HG02759 (cell line): ENCODE data around the gene CCDC183.
"Not testable (repeated sequence)": the region's sequence is repeated elsewhere in the genome, so short reads cannot be mapped to it uniquely, and the experiment has no call there.

Experiments used
- ATAC-seq: cut with Tn5 transposase; IDR thresholded peaks from one replicate; pipeline ENCODE4 v1.9.1; 2021; ENCODE audit warnings: mild to moderate bottlenecking, moderate library complexity; ENCODE audit not compliant: unreplicated experiment

Gene CCDC183

GRCh38 chr9:136760424-136760823, 35.7 kb upstream of the CCDC183 start:
- ATAC-seq, result no peak

GRCh38 chr9:136760834-136761544, 35.1 kb upstream of the CCDC183 start:
- ATAC-seq, result not testable (repeated sequence)

- no peak for ATAC-seq
Observed at GRCh38 chr9:136761545-136761981, 34.6 kb upstream of the CCDC183 start.

GRCh38 chr9:136762221-136762691, 33.9 kb upstream of the CCDC183 start:
- ATAC-seq, result no peak

GRCh38 chr9:136762915-136763648, 33.1 kb upstream of the CCDC183 start:
- no peak for ATAC-seq

- no peak for ATAC-seq
Observed at GRCh38 chr9:136763649-136764035, 32.5 kb upstream of the CCDC183 start.

GRCh38 chr9:136764301-136764891, 31.7 kb upstream of the CCDC183 start, which contains the start of gene LCN15:
LCN15 (minus strand) TSS chr9:136764518; CDS start chr9:136764488, 30 bp downstream.
- ATAC-seq, result no peak

- ATAC-seq, result no peak
Observed at GRCh38 chr9:136765041-136765440, 31.1 kb upstream of the CCDC183 start.

- not testable (repeated sequence) for ATAC-seq
Observed at GRCh38 chr9:136765745-136766409, 30.3 kb upstream of the CCDC183 start.

GRCh38 chr9:136766410-136767120, 29.6 kb upstream of the CCDC183 start:
- ATAC-seq, result not testable (repeated sequence)

- no peak for ATAC-seq
Observed at GRCh38 chr9:136769710-136770191, 26.4 kb upstream of the CCDC183 start.

- no peak for ATAC-seq
Observed at GRCh38 chr9:136771907-136772415, 24.2 kb upstream of the CCDC183 start.

- ATAC-seq, result no peak
Observed at GRCh38 chr9:136773386-136774044, 22.6 kb upstream of the CCDC183 start.

- ATAC-seq, result no peak
Observed at GRCh38 chr9:136774416-136775045, 21.6 kb upstream of the CCDC183 start.

GRCh38 chr9:136775191-136775590, 20.9 kb upstream of the CCDC183 start:
- no peak for ATAC-seq

- ATAC-seq, result no peak
Observed at GRCh38 chr9:136776947-136777346, 19.2 kb upstream of the CCDC183 start.

- no peak for ATAC-seq
Observed at GRCh38 chr9:136777359-136777758, 18.8 kb upstream of the CCDC183 start.

- no peak for ATAC-seq
Observed at GRCh38 chr9:136779808-136780207, 16.3 kb upstream of the CCDC183 start.

GRCh38 chr9:136782452-136782851, 13.7 kb upstream of the CCDC183 start:
- ATAC-seq, result no peak
